OCI-LY3 (cell line): ENCODE results near the gene IL4I1.

ENCODE experiments used
- H2AFZ ChIP-seq: fragments of 200-600, 300-600 bp; shearing (Covaris generic); 2 replicates; pipeline ENCODE4 v1.6.0; 2014; ENCODE audit warnings: antibody characterized with exemption, low read depth, low read length
- H3K27ac ChIP-seq: fragments of 200-600, 300-600 bp; sonication (generic); 2 replicates; pipeline ENCODE4 v1.5.1; 2014; ENCODE audit warnings: mild to moderate bottlenecking, low read length, moderate library complexity, mixed read lengths
- H3K27me3 ChIP-seq: fragments of 200-600, 300-600 bp; sonication (generic); 2 replicates; pipeline ENCODE4 v1.6.1; 2014; ENCODE audit warnings: low read depth, low read length, mixed read lengths
- H3K36me3 ChIP-seq: fragments of 200-600, 300-600 bp; sonication (generic); replicated peaks from 2 replicates; pipeline ENCODE3; 2014; ENCODE audit warnings: low read depth, low read length, mixed read lengths
- H3K4me1 ChIP-seq: fragments of 300-600, 200-600 bp; sonication (generic); 2 replicates; pipeline ENCODE4 v1.6.1; 2014; ENCODE audit warnings: low read length, mixed read lengths
- H3K4me2 ChIP-seq: fragments of 200-600, 300-600 bp; sonication (generic); 2 replicates; pipeline ENCODE4 v1.6.1; 2014; ENCODE audit warnings: low read length, mixed read lengths
- H3K4me3 ChIP-seq: fragments of 300-600, 200-600 bp; sonication (generic); 2 replicates; pipeline ENCODE4 v1.5.1; 2014; ENCODE audit warnings: antibody characterized with exemption, mild to moderate bottlenecking, low read length, moderate library complexity
- H3K79me2 ChIP-seq: fragments of 300-600, 200-600 bp; shearing (Covaris generic); 2 replicates; pipeline ENCODE4 v1.6.1; 2014; ENCODE audit warnings: mild to moderate bottlenecking, low read length, mixed read lengths
- H3K9ac ChIP-seq: fragments of 300-600, 200-600 bp; shearing (Covaris generic); 2 replicates; pipeline ENCODE4 v1.6.0; 2014; ENCODE audit warnings: mild to moderate bottlenecking, low read length, moderate library complexity
- H3K9me3 ChIP-seq: fragments of 200-600, 300-600 bp; shearing (Covaris generic); 2 replicates; pipeline ENCODE4 v1.6.1; 2014; ENCODE audit warnings: low read length, mixed read lengths; ENCODE audit not compliant: insufficient read depth
- H4K20me1 ChIP-seq: fragments of 200-600, 300-600 bp; sonication (generic); 2 replicates; pipeline ENCODE4 v1.6.1; 2016; ENCODE audit warnings: low read length, mixed read lengths; ENCODE audit not compliant: insufficient read depth
- EZH2phosphoT487 ChIP-seq: fragments of 200-600 bp; shearing (Covaris generic); IDR thresholded peaks from 2 replicates; pipeline ENCODE4 v1.6.1; 2018; ENCODE audit warnings: antibody characterized with exemption, mixed run types, low read depth
- TF ChIP-seq, protein P1 (sequence below): fragments of 200-600, 300-600 bp; sonication (generic); IDR thresholded peaks from 2 replicates; pipeline ENCODE4 v1.5.1; 2014; ENCODE audit warnings: antibody characterized with exemption, low read length, low read depth

IL4I1 gene

DNA sequence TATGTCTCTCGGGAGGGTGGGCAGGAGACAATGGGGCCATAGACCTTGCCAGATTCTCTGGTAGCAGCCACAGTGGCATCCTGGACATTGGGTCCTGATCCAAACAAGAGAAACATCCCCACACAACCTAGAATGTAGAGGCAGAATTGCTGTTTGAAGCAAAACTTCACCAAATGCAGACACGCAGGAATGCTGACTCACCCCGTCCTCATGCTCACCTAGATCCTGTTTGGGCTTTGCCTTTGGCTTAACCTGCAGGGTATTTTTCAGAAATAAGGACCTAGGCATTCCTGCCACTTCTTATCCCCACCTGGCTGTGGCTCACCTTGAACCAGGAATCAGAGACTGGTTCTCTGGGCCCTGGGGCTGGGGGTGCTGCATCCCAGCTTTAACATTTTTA lies 11.9 kb downstream of the IL4I1 start:
- Histone ChIP-seq H3K4me3 (no peak overlapping the region), H3K9me3 (no peaks in the 10 kb centered on the region), H3K4me1 (peaks cover 29% of the 10 kb centered on the region), H3K27ac (no peak overlapping the region), H3K4me2 (no peak overlapping the region), H4K20me1 (peaks cover 11% of the 10 kb centered on the region), H2AFZ (no peak overlapping the region), H3K36me3 (peaks cover 66% of the 10 kb centered on the region), H3K27me3 (no peaks in the 10 kb centered on the region), H3K9ac (no peak overlapping the region), H3K79me2 (no peaks in the 10 kb centered on the region)
- TF ChIP-seq, protein P1, sequence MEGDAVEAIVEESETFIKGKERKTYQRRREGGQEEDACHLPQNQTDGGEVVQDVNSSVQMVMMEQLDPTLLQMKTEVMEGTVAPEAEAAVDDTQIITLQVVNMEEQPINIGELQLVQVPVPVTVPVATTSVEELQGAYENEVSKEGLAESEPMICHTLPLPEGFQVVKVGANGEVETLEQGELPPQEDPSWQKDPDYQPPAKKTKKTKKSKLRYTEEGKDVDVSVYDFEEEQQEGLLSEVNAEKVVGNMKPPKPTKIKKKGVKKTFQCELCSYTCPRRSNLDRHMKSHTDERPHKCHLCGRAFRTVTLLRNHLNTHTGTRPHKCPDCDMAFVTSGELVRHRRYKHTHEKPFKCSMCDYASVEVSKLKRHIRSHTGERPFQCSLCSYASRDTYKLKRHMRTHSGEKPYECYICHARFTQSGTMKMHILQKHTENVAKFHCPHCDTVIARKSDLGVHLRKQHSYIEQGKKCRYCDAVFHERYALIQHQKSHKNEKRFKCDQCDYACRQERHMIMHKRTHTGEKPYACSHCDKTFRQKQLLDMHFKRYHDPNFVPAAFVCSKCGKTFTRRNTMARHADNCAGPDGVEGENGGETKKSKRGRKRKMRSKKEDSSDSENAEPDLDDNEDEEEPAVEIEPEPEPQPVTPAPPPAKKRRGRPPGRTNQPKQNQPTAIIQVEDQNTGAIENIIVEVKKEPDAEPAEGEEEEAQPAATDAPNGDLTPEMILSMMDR: no peak
- no peak for TF ChIP-seq EZH2phosphoT487

DNA sequence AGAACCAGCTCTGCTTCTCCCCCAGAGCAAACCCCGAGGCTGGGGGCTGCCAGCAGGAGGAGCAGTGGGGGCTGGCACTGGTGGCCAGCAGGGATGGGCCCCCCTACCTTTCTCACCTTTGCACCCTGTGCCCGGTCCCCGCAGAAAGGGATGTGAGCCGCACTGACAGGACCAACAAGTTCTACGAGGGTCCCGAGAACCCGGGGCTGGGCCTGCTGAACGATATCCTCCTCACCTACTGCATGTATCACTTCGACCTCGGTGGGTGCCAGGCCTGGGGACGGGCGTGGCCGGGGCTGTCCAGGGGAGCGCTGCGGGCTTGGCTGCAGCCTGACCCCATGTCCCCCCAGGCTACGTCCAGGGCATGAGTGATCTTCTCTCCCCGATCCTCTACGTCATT lies 12.6 kb downstream of the IL4I1 start:
- no peak overlapping the region for H3K9ac ChIP-seq
- no peaks in the 10 kb centered on the region for H3K79me2 ChIP-seq
- H3K4me3 ChIP-seq: no peak overlapping the region
- no peak overlapping the region for H3K4me2 ChIP-seq
- H3K9me3 ChIP-seq: no peaks in the 10 kb centered on the region
- peaks cover 23% of the 10 kb centered on the region for H3K4me1 ChIP-seq
- TF ChIP-seq, protein P1: no peak
- no peak for TF ChIP-seq EZH2phosphoT487
- H3K27me3 ChIP-seq: no peaks in the 10 kb centered on the region
- H3K27ac ChIP-seq: no peak overlapping the region
- H3K36me3 ChIP-seq: peaks cover 59% of the 10 kb centered on the region
- peaks cover 4% of the 10 kb centered on the region; the same call in 1 of the 2 replicates for H4K20me1 ChIP-seq
- H2AFZ ChIP-seq: no peak overlapping the region

DNA sequence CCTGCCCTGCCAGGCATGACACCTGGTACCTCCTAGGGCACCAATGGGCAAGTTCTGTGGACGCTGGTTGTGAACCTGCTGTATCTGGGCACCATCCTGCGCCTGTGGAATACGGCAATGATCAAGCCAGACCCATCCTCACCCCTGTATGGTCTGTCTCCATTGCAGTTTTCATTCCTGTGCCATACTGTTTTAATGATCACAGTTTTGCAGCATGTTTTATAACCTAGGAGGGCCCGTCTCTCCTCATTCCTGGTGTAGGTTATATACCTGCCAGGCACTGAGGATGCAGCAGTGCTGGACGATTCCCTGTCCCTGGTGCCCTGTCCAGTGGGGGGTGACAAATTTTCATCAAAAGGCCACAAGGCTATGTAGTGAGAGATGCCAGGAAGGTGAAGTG lies 13.6 kb downstream of the IL4I1 start:
- Histone ChIP-seq H2AFZ (no peak overlapping the region), H3K4me1 (peaks cover 23% of the 10 kb centered on the region), H3K9ac (no peak overlapping the region), H3K4me3 (no peak overlapping the region), H3K27ac (no peak overlapping the region), H4K20me1 (no peaks in the 10 kb centered on the region; the same call in 1 of the 2 replicates), H3K79me2 (peaks cover 10% of the 10 kb centered on the region), H3K27me3 (no peaks in the 10 kb centered on the region), H3K4me2 (no peak overlapping the region), H3K36me3 (peaks cover 66% of the 10 kb centered on the region), H3K9me3 (no peaks in the 10 kb centered on the region)
- TF ChIP-seq, protein P1: no peak
- no peak for TF ChIP-seq EZH2phosphoT487

DNA sequence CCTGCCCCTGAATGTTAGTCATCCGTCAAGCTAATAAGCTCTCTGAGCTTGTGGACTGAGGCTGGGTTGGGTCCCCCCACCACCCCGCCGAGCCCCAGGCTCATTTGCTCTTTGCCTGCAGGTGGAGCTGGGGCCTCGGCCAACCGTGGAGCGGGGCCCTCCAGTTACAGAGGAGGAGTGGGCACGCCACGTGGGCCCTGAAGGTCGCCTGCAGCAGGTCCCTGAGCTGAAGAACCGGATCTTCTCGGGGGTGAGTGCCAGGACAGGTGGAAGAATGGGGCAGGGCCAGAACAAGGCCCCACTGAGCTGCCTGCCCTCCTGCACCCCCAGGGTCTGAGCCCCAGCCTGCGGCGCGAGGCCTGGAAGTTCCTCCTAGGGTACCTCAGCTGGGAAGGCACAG lies 14.0 kb downstream of the IL4I1 start:
- H2AFZ ChIP-seq: no peak overlapping the region
- peaks cover 66% of the 10 kb centered on the region for H3K36me3 ChIP-seq
- H3K4me1 ChIP-seq: peaks cover 21% of the 10 kb centered on the region
- H3K27me3 ChIP-seq: no peaks in the 10 kb centered on the region
- H3K9me3 ChIP-seq: no peaks in the 10 kb centered on the region
- H3K27ac ChIP-seq: no peak overlapping the region
- no peak overlapping the region for H3K9ac ChIP-seq
- no peak for TF ChIP-seq EZH2phosphoT487
- TF ChIP-seq, protein P1: no peak
- no peak overlapping the region for H3K4me2 ChIP-seq
- no peaks in the 10 kb centered on the region; the same call in 1 of the 2 replicates for H4K20me1 ChIP-seq
- H3K79me2 ChIP-seq: peaks cover 11% of the 10 kb centered on the region
- no peak overlapping the region for H3K4me3 ChIP-seq
